Stimulated activated CD4-positive, alpha-beta T cell treated with anti-CD3 and anti-CD28 coated beads, TNF-alpha, amount 100 ng/mL, for 4 hours (primary cell): ENCODE data around the gene ENPP7.

ENCODE experiments used
- DNase-seq, 3 experiments: peaks; one replicate each; pipeline ENCODE4 v3.0.0-alpha.2; 2020; ENCODE audit warnings: low read depth in 3 of 3

The ENPP7 gene

DNA sequence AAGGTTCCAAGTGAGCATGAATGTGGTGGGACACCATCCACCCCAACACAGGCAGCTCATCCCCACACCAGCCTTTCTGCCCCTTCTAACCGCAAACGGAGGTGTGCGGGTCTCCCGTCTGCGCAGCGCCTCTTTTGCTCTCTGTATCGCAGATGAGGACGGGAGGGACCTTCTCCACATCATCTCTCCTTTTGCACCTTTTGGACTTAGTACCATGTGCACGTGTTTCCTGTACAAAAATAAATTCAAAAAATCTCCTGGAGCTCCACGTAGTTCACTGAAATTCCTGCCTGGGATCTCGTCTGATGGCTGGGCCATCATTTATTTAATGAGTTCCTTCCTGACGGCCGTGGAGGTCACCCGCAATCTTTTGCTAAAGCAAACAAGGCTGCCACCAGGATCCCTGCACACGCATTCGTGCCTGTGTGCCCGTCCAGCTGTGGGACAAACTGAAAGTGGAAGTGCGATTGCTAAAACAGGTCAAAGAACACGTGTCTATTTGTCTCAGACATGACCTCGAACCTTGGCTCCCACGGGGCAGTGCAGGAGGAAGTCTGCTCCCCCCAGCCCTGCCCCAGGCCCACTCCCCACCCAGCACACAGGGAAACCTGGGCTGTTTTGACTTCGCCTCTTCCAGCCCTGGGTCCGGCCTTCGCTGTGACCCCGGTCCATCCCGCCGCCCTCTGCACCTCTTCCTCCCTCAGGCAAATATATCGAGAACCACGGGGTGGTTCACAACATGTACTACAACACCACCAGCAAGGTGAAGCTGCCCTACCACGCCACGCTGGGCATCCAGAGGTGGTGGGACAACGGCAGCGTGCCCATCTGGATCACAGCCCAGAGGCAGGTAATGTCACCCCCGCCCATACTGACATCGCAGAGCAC is 2.3 kb downstream of the ENPP7 start:
- DNase-seq = no peak

DNA sequence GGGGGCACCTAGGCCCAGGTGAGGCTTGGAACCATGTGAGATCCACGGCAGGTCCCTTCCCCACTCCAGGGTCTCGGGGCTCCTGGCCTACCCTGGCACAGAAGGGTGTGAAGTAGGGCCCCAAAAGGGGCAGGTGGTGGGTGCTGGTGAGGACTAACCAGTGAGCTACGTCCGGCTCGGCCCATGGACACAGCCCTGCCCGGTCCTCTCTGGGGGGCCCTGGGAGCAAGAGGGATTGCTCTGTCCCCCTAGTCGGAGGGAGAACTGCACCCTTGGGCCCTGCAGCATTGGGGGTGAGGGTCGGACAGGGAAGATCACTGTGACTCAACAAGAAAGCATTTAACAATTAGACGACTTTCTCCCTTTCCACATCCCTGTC is 2.9 kb downstream of the ENPP7 start:
- DNase-seq = no peak

DNA sequence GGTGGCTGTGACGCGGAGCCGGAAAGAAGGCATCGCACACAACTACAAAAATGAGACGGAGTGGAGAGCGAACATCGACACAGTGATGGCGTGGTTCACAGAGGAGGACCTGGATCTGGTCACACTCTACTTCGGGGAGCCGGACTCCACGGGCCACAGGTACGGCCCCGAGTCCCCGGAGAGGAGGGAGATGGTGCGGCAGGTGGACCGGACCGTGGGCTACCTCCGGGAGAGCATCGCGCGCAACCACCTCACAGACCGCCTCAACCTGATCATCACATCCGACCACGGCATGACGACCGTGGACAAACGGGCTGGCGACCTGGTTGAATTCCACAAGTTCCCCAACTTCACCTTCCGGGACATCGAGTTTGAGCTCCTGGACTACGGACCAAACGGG is 4.4 kb downstream of the ENPP7 start:
- no peak for DNase-seq

DNA sequence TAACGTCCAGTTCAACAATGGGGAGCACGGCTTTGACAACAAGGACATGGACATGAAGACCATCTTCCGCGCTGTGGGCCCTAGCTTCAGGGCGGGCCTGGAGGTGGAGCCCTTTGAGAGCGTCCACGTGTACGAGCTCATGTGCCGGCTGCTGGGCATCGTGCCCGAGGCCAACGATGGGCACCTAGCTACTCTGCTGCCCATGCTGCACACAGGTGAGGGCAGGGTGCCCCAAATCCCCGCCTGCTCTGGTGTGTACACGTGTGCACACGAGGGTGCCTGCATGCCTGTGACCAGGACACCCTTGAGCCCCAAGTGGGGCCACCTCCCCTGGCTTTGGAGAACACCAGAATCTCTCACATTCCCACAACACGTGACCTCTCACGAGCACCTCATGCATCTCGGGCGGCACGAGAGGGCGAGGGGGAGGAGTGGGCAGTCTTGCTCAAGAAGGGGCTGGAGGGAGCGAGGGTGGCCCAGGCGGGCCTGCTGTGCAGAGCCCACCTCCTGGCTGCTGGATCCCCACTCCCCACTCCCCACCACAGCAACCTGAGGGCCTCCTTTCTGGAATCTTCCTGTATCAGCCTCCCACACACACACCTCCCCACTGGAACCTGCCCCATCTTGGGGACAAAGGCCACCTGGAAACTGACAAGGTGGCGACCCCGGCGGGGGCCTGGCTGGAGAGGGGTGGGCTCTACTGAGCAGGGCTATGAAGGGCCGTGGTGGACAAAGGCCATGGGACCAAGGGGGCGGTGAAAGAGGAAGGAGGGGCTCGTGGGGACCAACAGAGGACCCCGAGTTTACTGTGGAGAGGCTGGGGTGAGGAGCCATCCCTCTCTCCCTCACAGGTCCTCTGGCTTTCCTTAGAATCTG is 6.5 kb downstream of the ENPP7 start:
- DNase-seq = no peak

DNA sequence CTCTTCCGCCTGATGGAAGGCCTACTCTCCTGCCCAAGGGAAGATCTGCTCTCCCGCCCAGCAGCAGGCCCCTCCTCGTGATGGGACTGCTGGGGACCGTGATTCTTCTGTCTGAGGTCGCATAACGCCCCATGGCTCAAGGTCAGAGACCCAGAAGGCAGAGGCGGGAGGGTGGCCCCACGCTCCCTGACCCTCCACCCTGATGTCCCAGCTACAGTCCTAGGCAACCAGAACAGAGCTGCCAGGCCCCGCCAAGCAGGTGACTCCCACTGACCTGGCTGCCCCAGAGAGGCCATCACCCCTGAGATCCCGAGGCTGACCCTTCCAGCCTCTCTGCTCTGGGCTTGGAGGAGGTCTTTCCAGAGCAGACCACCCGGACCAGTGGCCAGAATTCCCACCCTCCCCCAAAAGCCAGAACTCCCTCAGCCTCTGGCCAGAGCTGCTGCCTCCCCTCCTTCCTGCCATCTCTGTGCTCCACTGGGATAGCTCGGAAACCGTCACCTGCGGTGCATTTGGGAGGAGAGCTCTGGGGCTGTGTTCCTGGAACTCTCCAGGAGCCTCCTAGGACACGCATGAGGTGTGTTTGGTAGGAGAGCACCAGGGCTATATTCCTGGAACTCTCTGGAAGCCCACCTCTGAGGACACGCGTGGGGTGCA is 7.3 kb downstream of the ENPP7 start:
- no peak for DNase-seq

DNA sequence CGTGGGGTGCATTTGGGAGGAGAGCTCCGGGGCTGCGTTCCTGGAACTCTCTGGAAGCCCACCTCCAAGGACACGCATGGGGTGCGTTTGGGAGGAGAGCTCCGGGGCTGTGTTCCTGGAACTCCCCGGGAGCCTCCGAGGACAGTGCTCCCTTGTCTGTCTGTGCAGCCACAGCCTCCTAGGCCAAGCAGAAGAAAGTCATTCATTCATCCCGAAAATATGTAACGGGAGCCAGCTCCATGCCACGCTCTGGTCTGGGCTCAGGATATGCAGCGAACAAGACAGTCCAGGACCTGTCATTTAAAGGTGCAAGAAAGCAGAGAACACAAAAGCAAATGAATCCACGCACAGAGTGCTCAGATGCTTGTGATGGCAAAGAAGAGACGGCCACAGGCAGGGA is 7.9 kb downstream of the ENPP7 start:
- DNase-seq = no peak

DNA sequence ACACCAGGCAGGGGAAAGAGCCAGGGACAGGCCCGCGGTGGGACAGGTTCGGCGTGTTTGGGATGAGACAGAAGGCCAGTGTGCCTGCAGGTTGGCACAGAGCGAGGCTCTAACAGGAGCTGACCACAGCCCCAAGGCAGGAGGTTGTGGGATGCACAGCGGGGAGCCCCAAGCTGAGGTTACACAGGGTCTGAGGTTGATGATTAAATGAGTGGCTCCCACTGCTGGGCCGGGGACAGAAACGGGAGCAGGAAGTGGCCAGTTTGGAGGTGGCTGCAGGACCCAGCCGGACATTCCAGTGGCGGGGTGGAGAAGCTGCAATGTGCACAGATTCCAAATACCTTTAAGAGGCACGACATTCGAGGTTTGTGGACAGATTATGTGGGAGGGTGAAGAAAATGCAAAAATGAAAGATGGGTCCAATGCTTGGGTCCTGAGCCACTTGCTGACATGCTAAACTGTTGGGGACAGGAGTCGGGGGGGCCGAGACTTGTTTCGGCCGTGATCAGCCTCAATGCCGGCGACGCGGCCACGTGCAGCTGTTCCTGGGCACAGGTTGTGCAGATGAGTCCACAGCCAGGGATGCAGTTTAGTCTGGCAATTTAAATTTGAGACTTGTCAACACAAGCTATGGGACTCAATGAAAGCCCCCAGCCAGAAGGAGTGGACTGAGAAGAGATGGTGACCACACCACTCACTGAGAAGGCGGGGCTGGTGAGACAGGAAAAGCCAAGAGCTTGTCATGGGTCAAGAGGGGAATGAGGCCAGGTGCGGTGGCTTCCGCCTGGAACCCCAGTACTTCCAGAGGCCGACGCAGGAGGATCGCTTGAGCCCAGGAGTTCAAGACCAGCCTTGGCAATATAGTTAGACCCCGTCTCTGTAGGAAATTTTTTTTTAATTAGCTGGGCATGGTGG is 8.7 kb downstream of the ENPP7 start:
- DNase-seq = no peak

DNA sequence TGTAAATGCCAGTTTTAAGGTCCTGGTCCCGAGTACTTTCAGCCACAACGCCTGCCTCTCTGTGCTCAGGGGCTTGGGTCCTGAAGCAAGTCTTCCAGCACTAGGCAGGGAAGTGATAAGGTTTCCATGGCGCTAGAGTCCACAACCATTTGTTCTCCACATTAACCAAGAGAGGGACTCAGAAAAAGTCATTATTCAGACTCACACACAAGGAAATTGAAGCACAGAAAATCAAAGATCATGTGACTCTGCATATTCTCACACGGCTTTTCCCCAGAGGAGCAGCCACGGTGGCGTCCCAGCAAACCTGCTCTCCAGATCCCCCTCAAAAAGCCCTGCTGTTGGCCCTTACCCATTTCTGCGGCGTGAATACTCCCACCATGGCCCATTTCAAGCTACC is 9.7 kb downstream of the ENPP7 start:
- DNase-seq = no peak

DNA sequence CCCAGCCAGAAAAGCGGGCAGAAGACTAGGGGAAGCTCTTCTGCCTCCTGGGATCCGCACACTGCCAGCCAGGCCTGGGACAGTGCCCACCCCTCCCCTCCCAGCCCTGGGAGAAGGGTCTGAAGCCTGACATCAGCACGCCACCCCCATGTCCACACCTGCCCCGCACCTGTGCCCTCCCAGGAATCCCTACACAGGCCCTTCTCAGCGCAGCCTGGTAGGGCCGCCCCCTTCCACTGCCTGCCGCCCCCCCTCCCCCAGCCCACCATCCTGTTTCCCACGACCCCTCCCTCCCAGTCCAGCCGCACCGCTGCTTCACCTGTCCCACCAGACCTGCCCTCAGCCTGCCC is 10.6 kb downstream of the ENPP7 start:
- no peak for DNase-seq

DNA sequence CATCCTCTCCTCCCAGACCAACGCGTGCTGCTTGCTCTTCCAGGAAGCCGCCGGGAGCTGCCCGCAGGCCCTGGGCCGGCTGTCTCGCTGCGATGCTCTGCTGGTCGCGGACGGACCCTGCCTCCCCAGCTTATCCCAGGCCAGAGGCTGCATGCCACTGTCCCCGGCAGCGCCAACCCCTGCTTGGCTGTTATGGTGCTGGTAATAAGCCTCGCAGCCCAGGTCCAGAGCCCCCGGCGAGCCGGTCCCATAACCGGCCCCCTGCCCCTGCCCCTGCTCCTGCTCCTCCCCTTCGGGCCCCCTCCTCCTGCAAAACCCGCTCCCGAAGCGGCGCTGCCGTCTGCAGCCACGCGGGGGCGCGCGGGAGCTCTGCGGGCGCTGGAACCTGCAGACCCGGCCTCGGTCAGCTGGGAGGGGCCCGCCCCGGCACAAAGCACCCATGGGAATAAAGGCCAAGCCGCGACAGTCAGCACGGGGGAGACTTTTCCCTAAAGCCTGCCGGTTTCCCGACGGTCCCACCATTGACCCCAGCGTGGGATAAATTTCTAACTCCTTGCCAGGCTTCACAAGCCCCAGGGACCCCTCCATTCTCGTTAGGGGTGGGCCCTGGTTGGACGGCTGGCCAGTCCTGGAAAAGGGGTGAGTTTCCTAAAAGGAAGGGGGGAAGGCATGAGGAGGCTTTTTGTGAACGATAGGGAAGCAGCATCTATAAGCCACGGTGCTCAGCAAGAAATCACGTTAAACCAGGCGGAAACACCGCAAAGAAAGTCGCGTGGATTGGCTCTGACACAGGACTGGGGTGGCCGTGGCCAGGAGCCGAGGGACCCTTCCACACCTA is 11.2 kb downstream of the ENPP7 start:
- peak; percentile 46 to 60 (median 55) for DNase-seq

DNA sequence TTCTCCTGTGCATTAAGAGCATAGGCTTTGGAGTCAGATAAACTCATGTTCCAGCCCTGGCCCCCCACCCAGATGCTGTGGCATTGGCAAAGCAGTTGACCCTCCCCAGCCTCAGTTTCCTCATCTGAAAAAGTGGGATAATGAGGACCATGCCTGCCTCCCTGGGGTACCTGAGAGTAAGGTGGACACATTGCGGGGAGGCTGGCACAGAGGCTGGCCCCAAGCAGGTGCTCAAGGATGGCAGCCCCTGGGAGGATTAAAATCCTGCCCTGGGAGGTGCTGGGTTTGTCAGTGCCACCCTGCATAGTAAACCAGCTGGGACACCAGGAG is 11.8 kb downstream of the ENPP7 start:
- no peak for DNase-seq

DNA sequence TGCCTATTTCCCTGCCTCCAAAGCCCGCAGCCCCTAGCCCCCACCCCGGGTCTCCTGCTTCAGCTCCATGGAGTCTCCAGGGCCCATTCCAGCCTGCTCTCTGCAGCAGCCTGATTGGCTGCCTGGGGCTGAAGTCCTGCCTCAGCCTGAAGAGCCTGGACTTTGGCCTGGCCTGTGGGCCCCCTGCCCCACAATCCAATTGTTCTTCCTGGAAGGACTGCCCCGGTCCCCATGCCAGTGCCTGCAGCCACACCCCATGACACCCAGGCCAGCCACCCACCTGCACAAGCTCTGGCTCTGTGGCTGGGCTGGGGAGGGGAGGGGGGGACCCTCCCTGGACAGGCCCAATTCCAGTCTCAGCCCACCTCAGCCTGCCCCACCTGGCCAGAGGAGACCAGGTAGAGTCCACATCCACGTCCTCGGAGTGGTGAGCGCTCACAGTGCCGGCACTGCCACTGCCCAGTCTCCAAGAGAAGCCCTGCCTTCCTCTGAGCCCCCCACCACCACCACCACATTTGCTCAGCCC is 12.3 kb downstream of the ENPP7 start:
- no peak for DNase-seq

DNA sequence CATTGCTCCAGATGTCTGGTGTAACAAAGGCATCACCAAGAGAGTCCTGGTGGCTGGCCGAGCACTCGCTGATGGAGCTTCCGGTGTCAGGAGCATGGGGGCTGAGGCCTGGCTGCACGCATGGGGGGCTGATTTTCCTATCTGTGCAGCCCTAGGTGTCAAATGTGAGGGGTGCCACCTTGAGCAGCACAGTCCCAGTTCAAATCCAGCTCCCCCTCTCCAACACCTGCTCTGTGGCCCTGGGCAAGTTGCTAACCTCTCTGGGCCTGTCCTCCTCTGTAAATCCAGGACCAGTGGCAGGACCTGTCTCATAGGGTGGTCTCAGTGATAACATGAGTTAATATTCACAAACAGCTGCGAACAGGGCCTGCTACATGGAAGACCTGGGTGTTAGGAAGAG is 12.9 kb downstream of the ENPP7 start:
- DNase-seq = no peak

DNA sequence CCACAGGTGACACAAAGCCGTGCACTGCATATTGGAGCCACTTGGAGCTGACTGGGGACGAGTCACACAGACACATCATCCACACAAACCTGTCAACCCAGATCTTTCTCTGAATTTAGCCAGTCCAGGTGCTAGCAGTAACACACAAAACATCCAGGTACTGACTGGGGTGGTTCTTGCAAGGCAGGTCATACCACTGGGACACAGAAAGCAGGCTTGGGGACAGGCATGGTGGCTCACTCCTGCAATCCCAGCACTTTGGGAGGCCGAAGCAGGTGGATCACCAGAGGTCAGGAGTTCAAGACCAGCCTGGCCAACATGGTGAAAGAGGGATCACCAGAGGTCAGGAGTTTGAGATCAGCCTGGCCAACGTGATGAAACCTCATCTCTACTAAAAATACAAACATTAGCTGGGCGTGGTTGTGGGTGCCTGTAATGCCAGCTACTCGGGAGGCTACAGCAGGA is 14.9 kb downstream of the ENPP7 start:
- no peak for DNase-seq

DNA sequence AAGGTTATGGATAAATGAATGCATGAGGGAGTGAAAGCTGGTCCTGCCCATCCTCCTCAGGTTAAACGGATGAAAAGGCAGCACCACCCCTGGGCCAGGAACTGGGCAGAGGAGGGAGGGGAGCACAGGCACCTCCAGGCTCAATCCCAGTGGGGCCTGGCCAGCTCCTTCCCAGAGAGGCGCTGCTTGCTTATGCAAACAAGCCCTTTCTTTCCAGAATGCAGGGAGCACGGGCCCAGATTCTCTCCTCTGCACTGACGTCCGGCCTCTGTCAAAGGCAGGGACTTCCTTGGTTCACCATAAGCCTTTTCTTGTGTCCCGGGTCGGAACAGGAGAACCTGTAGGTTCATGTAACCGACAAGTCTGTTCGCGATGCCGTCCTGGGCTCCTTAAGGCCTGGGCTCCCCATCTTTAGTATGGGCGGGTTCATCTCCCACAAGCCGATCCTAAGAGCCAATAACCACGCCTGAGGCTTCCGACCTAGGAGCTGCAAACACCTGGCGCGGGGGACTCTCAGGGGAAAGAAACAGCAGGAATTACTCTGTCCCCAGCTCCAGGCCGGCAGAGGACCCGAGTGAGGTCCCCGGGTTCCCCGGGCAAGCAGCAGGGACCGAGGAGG is 16.3 kb downstream of the ENPP7 start:
- DNase-seq = no peak

DNA sequence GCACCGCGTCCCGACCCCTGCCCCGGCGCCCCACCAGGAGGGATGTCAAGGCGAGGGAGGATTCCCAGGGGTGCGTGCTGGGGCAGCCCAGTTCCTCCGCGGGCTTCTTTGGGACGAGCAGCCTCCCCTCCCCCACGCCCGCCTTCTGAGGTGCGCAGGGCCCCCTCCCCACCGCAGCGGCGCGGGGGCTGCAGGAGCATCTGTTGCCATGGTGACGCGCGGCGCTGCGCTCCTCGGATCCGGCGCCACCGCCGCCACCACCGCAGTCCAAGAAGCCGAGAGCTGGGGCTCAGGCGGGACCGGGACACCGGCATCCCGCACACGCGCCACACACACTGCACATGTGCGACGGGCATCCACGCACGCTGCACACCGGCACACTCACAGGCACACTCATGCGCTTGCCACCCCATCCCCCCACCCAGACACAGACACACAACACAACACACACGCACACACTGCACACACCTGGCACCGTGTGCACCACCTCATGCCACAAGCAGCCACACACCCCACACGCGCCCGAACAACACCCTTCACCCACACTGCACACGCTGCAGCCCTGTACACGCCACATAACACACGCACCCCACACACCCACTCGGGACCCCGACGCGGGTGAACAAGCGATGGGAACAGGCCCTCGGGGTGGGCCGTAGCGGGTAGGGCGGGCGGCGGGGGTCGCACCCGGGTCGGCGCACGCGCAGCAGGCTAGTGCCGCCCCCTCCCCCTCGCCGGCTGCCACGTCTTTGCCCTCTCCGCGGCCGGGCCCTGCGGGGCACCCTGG is 17.0 kb downstream of the ENPP7 start:
- DNase-seq = no peak

DNA sequence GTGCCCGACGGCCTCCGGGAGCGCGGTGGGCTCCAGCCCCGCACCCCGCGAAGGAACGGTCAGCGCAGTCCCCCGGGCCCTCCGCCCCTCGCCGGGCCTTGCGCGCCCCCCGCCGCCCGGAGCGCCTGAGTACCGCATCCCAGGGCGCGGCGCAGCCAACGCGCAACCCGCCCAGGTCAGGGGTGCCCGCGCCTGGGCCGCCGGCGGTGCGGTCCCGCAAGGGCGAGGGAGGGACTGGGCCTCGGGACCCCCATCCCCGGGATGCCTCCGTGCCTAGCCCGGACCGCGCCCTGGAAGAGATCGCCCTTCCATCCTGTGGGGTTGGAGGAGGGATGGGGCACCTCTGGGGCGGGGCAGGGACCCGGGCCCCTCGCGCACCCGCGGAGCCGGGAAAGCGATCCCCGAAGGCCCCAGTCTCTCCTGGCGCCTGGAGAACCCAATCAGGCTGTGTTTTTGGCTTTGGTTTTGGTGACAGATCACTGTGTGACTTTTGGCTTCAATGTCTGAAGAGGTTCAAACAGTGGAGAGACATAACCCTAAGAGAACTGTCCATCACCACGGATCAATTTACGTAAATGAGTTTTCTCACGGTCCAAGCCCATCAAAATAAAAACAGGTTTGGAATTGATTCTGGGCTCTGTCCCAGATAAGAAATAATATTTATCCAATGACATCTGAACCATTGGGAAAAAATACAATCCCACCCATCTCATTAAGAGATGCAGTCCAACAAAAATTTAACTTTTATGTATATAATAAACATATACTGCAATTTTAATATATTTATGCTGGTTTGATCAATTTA is 17.8 kb downstream of the ENPP7 start:
- no peak for DNase-seq

DNA sequence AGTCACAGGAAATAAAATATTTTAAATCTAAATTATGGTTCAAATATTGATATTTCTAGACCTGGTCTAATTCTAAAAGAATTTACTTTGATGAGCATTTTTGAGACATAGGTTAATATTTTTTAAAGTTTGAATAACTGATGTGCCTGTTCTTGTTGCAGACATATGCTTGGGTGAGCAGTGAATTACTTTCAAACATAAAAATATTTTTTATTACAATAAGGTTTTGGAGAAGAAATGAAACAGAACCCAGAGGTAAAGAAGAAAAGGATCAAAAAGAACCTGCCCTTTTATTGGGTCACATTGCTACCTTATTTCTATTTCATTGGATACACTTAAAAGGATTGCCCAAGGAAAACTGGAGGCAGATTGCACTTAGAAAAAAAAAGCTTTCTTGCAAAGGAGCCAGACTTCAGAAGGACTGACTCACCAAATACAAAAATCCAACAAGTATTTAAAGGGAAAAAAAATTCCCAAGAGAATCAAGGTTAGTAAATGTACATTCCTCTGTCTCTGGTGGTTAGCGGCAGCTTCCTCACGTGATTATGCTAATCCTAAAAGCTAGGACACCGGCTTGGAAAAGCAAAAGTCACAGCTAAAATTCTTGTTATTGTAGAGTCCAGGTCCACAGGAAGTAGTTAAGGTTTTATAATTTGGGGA is 18.5 kb downstream of the ENPP7 start:
- DNase-seq = no peak
